HG02588 (cell line): ENCODE data around the gene SHB.

Source experiments
- ATAC-seq: cut with Tn5 transposase; IDR thresholded peaks from one replicate; pipeline ENCODE4 v1.9.1; 2021; ENCODE audit warnings: mild to moderate bottlenecking, moderate library complexity; ENCODE audit not compliant: unreplicated experiment

Gene SHB

DNA sequence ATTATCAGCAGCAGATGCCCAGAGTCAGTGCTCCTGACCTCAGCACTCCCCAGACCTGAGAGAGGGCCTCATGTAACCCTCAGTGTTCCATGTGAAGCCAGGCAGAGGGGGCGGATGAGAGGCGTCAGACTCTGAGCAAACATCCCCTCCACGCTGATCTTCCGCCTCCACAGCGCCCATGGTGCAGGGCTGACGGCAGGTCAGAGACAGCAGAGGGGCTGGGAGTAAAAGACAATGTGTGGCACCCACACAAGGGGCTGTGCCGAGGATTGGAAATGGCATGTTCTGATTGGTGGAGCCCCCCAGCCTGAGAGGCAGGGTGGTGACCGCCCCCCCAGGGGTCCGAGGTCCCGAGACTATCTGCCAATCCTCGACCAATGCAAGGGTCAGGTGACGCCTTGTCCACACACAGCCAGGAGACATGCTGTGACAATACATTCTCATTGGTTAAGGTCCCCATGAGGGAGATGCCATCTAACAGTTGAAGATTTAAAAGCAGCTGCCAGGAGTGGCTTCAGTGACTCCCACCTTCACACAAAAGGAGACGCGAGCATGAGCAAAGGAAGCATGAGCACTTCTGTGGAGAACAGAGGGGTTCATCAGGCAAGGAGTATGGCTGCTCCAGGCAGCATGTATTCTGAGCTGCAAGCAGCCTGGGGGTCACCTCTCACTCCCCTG is 145.8 kb downstream of the SHB start:
- no peak for ATAC-seq

DNA sequence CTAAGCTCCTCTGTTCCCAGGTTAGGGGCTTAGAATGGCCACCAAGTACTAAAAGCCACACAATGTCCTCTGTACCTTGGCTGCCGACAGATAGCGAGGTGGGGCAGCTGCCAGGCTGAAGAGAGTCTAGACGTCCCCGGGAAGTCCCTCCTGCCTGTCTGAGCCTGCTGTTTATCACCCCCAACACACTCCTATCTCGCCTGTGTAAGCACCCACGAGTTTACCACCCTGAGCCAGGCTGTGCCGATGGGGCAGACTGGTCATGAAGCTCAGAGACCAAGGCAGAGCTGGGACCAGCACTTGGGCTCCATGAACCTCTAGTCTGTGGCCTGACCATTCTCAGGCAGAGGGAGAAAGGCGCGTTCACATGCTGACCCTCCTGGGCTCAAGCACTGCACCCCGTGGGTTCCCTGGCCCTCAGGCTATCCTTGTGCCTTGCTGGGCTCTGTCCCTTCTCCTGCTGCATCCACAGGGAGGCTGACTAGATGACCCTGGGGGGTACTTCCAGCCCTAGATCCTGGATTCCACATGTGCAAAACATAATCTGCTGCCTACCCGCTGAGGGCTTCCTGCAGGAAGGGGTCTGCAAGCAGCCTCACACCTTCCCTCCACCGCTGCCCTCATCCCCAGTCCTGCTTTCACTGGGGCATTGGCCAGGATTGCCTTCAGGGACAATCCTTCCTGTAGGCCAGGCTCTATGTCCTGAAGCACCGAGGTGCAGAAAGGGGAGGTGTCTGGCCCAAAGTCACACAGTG is 146.5 kb downstream of the SHB start:
- no peak for ATAC-seq

DNA sequence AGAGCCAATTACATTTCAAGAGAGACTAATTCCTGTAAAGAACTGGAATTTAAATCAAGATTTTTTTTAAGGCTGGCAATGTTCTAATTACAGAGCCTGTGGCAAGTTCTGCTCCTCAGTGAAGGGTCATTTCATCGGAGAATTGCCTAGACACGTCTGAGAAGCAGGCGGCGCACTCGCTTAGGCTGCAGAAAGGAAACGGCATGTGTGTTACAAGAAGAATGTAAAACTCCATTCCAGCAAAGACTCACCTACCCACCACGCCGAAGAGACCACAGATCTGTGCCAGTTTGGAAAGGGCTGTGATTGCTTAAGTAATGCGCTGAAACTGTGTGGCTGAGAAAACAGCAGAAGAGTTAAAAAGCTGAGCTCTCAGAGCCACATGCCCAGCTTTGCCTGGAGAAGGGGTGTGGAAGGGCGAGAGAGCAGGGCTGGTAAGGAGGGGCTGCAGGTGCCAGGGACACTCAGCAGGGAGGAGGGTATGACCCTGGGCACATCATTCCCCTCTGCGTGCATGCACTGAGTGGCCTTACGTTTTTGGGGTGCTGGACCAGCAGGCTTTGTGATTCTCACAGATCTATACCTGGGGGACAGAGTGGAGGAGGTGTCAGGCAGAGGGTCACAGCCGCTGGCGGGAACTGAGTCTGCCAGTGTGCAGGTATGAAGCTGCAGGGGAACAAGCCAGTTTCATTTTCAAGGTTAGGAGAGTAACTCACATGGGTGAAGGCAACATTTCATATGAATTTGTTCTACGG is 147.3 kb downstream of the SHB start:
- ATAC-seq, result no peak

DNA sequence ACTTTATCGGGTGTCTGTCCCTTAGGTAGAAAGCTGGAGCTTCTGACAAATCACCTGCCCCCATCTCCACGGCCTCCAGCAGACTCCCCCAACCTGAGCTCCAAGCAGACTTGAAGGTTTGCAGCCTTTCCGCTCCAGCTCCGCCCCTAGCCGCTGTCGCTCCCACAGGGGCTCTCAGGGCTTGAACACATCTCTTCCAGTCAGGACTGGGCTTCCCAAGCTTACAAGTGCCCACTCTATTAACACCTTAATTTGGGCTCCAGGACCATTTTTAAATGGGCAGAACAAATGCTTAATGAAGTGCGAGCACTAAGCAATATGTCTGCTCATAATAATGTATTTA is 147.9 kb downstream of the SHB start:
- no peak for ATAC-seq

DNA sequence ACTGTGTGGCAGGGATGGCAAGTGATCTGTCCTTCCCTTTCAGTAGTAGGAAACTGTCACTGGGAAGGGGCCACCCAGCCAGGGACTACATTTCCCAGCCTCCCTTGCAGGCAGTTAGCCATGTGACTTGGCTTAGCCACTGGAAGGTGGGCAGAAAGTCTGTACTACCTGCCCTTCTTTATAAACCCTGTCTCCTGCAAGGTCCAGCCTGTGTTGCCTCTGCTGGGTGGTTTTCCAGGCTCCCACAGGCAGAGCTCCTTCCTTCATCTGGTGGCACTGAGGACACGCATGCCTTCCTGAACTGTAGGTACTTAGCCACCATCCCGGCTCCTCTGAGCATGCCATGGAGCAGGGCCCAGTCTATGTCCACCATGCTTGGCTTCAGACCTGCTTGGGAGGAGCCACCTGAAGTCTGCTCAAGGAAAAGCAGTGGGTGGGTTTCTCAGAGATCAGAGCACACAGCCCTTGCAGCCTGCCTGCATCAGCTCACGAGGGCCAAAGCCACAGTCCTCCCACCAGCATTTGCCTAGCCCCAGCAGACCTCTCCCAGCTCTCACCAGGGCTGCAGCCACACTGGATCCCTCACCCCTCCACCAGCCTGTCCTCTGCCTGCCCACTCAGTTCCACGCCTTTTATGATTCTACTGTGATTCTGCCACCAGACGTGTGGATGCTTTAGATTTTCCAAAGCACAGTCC is 148.4 kb downstream of the SHB start:
- ATAC-seq, result peak; percentile 51

DNA sequence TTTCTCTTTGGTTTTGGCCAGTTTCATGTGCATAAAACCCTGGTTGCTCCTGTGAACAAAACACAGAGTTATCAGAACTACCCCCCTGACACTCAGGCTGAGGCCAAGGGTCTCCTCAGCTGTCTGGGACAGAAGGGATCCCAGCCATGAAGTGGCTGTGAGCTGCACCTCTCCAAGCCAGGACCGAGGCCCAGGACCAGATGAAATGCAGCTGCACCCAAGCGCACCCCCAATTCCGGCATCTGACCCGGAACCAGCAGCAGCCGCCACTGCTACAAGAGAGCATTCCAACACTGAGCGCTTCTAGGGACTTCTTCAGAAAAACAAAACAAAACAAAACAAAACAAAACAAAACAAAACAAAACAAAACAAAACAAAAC is 149.1 kb downstream of the SHB start:
- no peak for ATAC-seq

DNA sequence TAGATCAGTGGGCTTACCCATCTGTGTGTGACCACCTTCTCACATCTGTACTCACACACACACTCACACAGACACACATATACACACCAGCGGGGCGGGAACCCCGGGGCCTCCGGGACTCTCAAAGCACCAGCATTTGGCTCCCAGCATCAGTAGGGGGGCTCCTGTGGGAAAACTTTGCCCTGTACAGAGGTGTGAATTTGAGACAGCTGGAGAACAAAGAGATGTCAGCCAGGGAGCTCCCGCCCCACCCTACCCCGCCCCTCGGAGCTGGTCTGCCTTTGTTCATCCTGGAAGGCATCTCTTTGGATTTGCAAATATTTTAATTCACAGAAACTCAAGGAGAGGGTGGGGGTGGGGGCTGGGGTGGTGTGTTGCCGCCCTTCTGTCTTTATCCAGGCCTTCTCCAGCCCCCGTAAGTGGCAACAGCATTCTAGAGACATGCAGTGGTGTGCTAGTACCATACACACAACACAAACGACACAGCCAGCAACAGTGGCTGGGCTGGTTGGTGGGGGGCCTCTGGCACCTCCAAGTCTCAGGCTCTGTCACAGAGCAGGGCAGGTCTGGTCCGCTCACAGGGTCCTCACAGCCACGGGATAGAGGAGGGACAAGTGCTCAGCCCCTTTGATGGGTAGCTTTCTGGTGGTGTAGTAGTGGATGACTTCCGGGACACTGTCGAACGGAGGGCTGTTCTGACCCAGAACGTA is 149.6 kb downstream of the SHB start:
- no peak for ATAC-seq

DNA sequence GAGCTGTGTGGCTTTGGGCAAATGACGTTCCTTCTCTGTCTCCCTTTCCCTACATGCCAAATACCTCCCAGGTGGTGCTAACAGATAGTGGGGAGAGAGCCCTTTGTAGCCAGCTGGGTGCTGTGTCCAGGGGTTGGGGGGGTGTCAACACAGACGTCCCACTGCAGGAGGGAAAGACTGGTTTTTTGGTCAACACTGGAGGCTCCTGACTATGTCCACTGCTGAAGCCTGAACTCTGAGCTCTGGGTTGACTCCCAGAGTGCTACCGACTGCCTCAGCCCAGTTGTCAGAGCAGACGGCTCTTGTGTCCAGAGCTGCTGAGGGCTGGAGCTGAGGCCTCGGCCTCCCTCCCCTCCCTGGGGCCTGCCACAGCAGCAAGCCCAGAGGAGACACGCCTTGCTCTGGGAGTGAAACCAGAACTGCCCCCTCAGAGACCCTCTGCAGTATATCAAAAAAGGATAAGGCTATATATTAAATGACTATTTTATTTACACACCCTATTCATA is 150.3 kb downstream of the SHB start:
- ATAC-seq, result no peak

DNA sequence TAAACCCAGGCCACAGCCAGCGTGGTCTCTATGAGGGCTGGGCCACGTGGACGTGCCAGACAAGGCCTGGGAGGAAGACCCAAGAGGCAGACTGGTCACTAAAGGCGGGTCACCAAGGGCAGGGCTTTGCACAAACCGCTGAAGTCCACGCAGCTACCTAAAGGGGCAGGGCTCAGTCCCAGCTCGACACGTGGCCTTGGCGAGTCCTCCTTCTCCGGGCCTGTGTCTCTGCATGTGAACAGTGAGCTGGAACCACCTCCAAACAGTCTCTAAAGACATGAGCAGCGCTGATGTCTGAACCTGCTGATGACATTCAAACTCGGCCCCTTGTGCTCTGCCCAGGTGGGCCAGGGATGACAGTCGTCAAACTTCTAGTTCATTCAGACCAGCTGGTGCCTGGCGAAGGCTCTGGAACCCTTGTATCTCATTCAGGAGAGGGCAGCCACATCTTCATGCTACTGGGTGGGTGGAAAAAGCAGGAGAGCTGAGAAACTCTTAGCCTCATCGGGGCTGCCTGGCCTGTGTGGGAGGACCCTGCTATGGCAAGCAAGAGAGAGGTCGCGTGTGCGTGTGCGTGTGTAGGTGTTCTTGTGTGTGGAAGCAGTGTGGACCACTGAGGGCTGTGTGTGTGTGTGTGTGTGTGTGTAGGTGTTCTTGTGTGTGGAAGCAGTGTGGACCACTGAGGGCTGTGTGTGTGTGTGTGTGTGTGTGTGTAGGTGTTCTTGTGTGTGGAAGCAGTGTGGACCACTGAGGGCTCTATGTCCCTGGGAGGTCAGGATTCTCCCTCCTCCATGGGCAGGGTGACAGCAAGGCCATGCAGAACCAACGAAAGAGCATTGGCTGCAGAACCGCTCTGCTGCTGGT is 151.0 kb downstream of the SHB start:
- no peak for ATAC-seq

DNA sequence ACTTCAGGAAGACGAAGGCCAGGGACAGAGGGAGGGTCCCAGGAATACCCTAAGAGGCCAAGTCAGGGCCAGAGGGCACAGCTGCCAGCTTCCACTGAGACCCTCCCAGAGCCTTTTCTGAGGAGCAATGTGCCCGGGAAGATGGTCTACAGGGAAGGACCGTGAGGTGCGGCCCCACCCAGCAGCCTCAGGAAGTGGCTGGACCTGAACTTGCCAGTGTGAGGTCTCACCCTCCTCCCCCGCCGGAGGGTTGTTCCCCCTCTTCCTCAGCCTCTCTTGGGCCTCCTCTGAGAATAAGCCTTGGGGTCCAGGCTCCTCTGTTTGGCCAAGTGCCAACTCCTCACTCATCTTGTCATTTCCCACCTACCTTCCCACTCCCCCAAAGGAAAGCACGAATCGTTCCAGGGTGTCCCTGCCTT is 151.7 kb downstream of the SHB start:
- ATAC-seq, result no peak

DNA sequence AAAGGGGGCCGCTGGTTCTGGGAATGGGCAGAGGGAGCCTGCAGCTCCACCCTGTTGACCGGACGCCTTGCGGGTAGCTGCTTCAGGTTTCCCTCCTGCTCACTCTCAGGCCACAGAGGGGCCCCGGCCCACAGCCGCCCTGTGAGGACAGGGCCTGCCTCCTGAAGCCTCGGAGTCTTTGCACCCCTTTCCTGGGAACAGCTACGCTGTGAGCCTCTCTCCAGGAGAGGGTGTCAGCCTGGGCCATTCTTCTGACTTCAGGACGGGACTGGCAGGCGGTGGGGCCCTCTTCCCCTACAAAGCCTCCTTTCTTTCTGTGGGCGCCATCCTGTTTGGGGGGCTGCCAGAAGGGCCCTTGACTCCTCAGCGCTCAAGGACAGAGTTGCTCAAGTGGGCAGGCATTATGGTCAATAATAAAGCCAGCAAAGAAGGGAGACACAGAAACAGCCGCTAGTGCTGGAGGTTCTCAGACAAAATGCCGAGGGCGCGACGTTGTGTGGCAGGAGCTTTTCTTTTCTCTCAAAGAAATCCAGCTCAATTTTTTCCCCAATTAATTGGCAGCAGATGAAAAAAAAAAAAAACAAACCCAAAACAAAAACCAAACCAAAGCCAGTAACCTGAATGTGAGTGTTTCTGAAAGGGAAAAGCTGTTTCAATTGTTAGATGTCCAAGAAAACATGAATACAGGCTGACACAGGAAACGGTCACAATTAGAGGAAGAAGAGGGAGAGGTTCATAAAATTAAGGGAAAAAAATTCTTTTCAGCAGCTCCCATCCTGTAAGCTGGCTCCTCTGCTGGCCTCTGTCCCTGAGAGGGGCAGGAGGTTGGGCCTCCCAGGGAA is 152.3 kb downstream of the SHB start:
- no peak for ATAC-seq

DNA sequence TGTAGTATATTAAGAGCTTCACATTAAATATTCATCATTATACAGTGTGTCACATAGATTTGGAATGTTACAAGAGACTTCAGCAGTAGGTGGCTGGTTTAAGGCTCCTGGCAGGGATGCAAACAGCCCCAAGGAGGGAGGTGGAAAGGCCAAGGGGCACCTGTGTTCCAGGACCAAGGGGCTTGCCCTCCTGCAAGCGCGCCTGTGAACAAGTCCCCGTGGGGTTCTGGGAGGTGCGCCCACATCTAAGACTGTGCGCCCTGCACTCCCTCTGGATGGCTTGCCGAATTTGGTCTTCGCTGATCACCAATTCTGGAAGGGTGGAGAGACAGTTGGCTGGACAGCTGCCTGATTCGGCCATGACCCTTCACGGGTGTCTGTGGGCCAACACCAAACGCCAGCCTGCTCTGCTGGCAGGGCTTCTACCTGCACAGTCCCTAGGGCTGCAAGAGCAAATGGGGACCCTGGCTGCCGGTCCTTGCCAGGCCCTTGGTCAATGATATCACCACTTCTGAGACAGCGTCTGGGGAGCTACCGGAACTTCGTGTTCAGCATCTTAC is 153.0 kb downstream of the SHB start:
- ATAC-seq, result no peak

DNA sequence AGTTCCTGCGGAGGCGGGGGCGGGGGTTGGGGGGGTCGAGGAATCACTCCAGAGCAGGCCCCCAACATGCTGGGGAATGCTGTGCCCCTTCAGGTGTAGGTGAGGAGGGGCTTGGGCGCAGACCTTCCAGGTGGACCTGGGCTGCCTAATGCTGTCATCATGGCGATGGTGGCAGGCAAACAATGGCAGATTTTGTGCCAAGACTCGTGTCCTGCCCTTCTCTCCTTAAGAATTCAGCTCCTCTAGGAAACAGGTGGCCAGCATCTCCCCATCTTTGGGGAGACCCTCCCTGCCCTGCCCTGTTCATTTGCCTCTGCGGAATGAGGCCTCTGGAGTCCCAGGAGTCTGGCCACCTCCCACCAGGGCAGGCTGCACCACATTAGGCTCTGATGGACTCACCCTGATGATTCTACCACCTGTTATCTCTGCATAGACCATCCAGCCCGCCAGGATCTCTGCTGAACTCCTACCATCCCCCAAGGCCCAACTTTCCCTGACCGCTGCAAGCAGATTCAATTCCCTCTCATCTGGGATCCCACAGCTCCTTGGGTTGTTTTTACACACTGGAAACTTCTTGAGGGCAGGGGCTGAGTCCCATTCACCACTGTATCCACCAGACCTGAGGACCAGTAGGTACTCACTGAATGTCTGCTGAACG is 154.2 kb downstream of the SHB start:
- ATAC-seq, result no peak

DNA sequence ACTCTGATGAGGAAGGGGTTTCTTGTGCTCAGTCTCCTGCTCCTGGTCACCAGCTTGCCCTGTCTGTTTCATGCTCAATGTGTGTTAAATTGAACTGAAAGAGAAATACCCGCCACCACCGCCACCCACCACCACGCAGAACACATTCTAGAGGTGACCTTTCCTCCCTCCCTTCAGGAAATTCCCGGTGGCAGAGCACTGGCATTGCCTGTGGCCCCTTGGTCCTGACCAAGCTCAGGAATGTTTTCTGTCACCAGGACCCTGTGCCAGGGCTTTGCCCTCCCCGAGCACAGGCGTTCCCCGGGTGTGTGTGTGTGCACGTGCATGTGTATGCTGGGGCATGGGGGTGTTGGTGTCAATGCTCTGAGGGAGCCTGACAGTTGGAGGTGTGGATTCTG is 154.9 kb downstream of the SHB start:
- no peak for ATAC-seq

DNA sequence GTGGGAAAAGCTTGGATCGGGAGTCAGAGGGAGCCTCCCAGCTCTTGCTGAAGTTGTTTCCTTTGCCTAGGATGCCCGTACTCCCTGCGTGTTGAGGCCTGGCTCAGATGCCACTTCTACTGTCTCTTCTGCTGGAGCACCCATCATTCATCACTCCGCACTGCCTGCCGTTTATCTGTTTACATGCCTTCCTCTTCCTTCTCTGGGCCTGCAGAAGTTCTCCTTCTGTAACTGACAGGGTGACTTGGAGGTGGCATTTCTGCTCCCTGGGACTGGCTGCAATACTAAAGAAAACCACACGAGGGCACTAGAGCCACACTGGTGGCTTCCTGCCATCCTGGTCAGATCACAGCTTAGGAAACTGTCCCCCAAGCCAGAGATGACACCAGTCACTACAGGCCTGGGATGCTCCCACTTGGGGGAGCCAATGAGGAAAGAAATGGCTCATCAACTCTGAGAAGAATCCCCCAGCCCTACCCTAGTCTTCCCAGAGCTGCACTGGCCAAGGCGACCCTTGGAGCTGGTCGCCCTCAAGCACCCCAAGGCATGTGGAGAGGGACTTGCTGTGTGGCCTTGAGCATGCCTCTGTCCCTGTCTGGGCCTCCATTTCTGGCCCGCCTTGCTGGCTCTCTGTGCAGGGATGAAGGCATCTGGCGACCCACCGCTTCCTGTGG is 155.4 kb downstream of the SHB start:
- ATAC-seq, result peak; percentile 65

DNA sequence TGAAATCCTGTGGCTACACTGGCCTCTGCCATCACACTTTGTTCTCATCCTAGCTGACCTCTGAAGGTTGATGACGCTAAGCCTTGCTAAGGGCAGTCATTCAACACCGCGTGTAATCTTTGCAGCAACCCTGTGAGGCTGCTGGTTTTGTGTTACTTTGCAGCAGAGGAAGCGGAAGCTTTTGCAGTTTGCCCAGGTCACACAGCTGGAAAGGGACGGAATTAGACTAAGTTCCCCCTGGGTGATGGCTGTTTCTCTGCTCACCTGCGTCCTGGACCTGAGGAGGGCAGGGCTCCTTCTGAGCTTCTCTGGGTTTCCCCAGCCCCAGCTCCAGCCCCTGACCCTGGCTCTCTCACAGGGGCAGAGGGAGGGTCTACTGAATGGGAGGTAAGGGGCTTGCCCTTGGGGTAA is 157.8 kb downstream of the SHB start:
- ATAC-seq, result no peak

DNA sequence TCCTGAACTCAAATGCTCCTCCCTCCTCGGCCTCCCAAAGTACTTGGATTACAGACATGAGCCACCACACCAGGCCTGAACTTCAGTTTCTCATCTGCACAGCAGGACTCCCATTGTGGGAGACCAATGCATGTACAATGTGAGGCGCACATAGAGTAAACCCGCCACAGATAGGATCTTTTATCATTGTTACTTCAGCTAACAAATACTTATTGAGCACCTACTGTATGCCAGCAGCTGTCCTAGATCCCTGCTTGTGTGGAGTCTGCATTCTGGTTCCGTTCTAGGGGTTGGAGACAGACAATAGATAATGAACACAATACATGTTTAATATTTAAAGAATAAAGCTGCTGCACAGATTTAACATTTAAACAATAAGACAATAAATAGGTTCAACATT is 158.8 kb downstream of the SHB start:
- ATAC-seq, result no peak
